Activated CD4-positive, alpha-beta T cell treated with anti-CD3 and anti-CD28 coated beads, Interleukin-2, amount 50 U/mL, for 16 hours (primary cell): ENCODE results near the gene EPHX1.
"Not testable (repeated sequence)": the region's sequence is repeated elsewhere in the genome, so short reads cannot be mapped to it uniquely, and the experiment has no call there.

Experiments used
- DNase-seq: peaks from one replicate; pipeline ENCODE4 v3.0.0-alpha.2; 2020

Gene EPHX1

GRCh38 chr1:225809842-225810578 is at the start of gene EPHX1:
TSS of gene EPHX1 (plus strand) at chr1:225810124. CDS start at chr1:225828730, 18,606 bp downstream.
- DNase-seq: peak; percentile 79

GRCh38 chr1:225760531-225760930 is 49.4 kb upstream of the EPHX1 start:
- DNase-seq: no peak

- not testable (repeated sequence) for DNase-seq
Measured at GRCh38 chr1:225761395-225761794, 48.5 kb upstream of the EPHX1 start.

- no peak for DNase-seq
Measured at GRCh38 chr1:225762002-225762441, 47.9 kb upstream of the EPHX1 start.

- DNase-seq: no peak
Measured at GRCh38 chr1:225762444-225762843, 47.5 kb upstream of the EPHX1 start.

GRCh38 chr1:225763716-225764548 is 46.0 kb upstream of the EPHX1 start:
- DNase-seq: no peak

- no peak for DNase-seq
Measured at GRCh38 chr1:225765982-225766674, 43.8 kb upstream of the EPHX1 start.

GRCh38 chr1:225766967-225767633 is 42.8 kb upstream of the EPHX1 start:
- DNase-seq: no peak

- DNase-seq: no peak
Measured at GRCh38 chr1:225767634-225768540, 42.0 kb upstream of the EPHX1 start.

GRCh38 chr1:225768662-225769426 is 41.1 kb upstream of the EPHX1 start:
- DNase-seq: no peak

GRCh38 chr1:225769687-225770086 is 40.2 kb upstream of the EPHX1 start:
- no peak for DNase-seq

- DNase-seq: no peak
Measured at GRCh38 chr1:225770561-225771248, 39.2 kb upstream of the EPHX1 start.

GRCh38 chr1:225771661-225772322 is 38.1 kb upstream of the EPHX1 start:
- no peak for DNase-seq

- DNase-seq: peak; percentile 47
Measured at GRCh38 chr1:225772323-225772768, 37.6 kb upstream of the EPHX1 start.

GRCh38 chr1:225772848-225773247 is 37.1 kb upstream of the EPHX1 start:
- DNase-seq: no peak

- DNase-seq: no peak
Measured at GRCh38 chr1:225774281-225775147, 35.4 kb upstream of the EPHX1 start.

- DNase-seq: no peak
Measured at GRCh38 chr1:225776294-225776693, 33.6 kb upstream of the EPHX1 start.

GRCh38 chr1:225777058-225777582 is 32.8 kb upstream of the EPHX1 start:
- DNase-seq: no peak
